Caco-2 (cell line): ENCODE results near the gene PPM1B. TPM values are rescaled to one million over a fixed set of nuclear protein-coding genes. Genes with fewer than 3 reads are reported as not detected.

ENCODE experiments used
- BruUV-seq: library from RNA; stranded (reverse); fragments of 400-500 nt; replicated peaks from 2 replicates; lab custom pipeline; 2021; lab: Mats Ljungman, UMichigan
- CTCF ChIA-PET: fragments of 300-600 bp; sonication (Branson Sonifier 250); formaldehyde crosslinking; loops from one replicate; lab custom pipeline; 2022; ENCODE audit warnings: antibody characterized with exemption; lab: Charles Lee
- POLR2A ChIA-PET: fragments of 300-600 bp; sonication (Branson Sonifier 250); formaldehyde crosslinking; loops from one replicate; lab custom pipeline; 2022; ENCODE audit warnings: antibody characterized with exemption; lab: Charles Lee
- DNase-seq, 2 experiments: peaks; one replicate each; pipeline versions ENCODE4 v3.0.0 to v3.0.0-alpha.2; 2020 to 2022
- H3K27me3 ChIP-seq: replicated peaks from 2 replicates; pipeline ENCODE4 v1.6.0; 2011; ENCODE audit warnings: low read length; ENCODE audit not compliant: control insufficient read depth, insufficient read depth
- H3K36me3 ChIP-seq: 2 replicates; pipeline ENCODE4 v1.5.1; 2011; ENCODE audit warnings: low read length; ENCODE audit not compliant: control insufficient read depth, insufficient read depth
- H3K4me1 ChIP-seq: fragments of 250-450 bp; sonication (Bioruptor Pico); 2 replicates; pipeline ENCODE4 v1.5.1; 2020; ENCODE audit warnings: mild to moderate bottlenecking
- H3K4me3 ChIP-seq: 2 replicates; pipeline ENCODE4 v1.5.1; 2011; ENCODE audit warnings: low read depth, mild to moderate bottlenecking, control low read depth, low read length
- H3K9me3 ChIP-seq: fragments of 250-450 bp; sonication (Bioruptor Pico); 2 replicates; pipeline ENCODE4 v1.5.1; 2020; ENCODE audit warnings: mild to moderate bottlenecking, moderate library complexity
- H3K27ac Mint-ChIP-seq: one replicate; pipeline ENCODE4 v1.8.0; 2022; ENCODE audit warnings: mixed read lengths; ENCODE audit not compliant: unreplicated experiment
- H3K27me3 Mint-ChIP-seq: one replicate; pipeline ENCODE4 v1.8.0; 2022; ENCODE audit warnings: mixed read lengths; ENCODE audit not compliant: insufficient read depth, unreplicated experiment
- H3K36me3 Mint-ChIP-seq: one replicate; pipeline ENCODE4 v1.8.0; 2022; ENCODE audit warnings: mild to moderate bottlenecking, mixed read lengths; ENCODE audit not compliant: insufficient read depth, unreplicated experiment
- H3K4me1 Mint-ChIP-seq: one replicate; pipeline ENCODE4 v1.8.0; 2022; ENCODE audit warnings: low read depth, mixed read lengths; ENCODE audit not compliant: unreplicated experiment
- H3K4me3 Mint-ChIP-seq: one replicate; pipeline ENCODE4 v1.8.0; 2022; ENCODE audit warnings: mild to moderate bottlenecking, moderate library complexity, mixed read lengths; ENCODE audit not compliant: unreplicated experiment
- H3K9me3 Mint-ChIP-seq: one replicate; pipeline ENCODE4 v1.8.0; 2022; ENCODE audit warnings: mixed read lengths; ENCODE audit not compliant: unreplicated experiment
- CTCF ChIP-seq, 2 experiments: fragments of 200-600 bp in 1 of 2; IDR thresholded peaks; 1 replicate in 1 of 2; 2 replicates in 1 of 2; pipeline versions ENCODE4 v1.5.1 to v1.8.0; 2011 to 2022; ENCODE audit warnings: antibody characterized with exemption in 1 of 2, control low read depth in 1 of 2, inconsistent platforms in 1 of 2, low read depth in 1 of 2, low read length in 1 of 2, mild to moderate bottlenecking in 1 of 2, moderate library complexity in 1 of 2; ENCODE audit not compliant: insufficient read depth in 1 of 2, severe bottlenecking in 1 of 2, unreplicated experiment in 1 of 2
- intact Hi-C: fragments of 100-400 bp; cut with micrococcal nuclease; formaldehyde crosslinking; loops from one replicate; pipeline ENCODE4 v1.10.0; 2022; ENCODE audit not compliant: unreplicated experiment
- total RNA-seq: library from RNA; stranded (reverse); gene quantifications from 2 replicates; pipeline ENCODE4 v1.2.3, GENCODE V29; 2022

The PPM1B gene
- total RNA-seq, 1 experiment from 2014 or later, result 82.9 TPM

DNA sequence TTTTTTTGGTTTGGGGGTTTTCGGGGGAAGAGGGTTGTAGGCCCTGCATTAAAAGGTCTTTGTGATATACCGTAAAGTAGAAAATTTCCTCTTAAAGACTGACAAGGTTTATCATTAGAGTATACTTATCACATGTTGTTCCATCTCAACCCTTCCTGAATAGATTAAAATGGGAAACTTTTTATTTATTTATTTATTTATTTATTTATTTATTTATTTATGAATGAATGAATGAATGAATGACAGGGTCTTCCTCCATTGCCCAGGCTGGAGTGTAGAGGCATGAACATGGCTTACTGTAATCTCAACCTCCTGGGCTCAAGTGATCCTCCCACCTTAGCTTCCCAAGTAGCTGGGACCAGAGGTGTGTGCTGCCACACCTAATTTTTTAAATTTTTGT lies 58.1 kb downstream of the PPM1B start:
- no peaks in the 10 kb centered on the region for H3K9me3 ChIP-seq
- no peak for TF ChIP-seq CTCF (IDR thresholded peaks at IDR 0.05; ENCODE audit: insufficient read depth in 1 of 2, low read depth in 1 of 2, low read length in 1 of 2, severe bottlenecking in 1 of 2, unreplicated experiment in 1 of 2)
- Mint-ChIP-seq H3K4me3 (no peak overlapping the region), H3K27ac (no peak overlapping the region), H3K36me3 (peaks cover 66% of the 10 kb centered on the region), H3K4me1 (no peaks in the 10 kb centered on the region), H3K27me3 (no peaks in the 10 kb centered on the region), H3K9me3 (no peaks in the 10 kb centered on the region)
- intact Hi-C loops, result no loop called here
- no peaks in the 10 kb centered on the region for H3K4me1 ChIP-seq
- no peak overlapping the region for H3K4me3 ChIP-seq
- no peaks in the 10 kb centered on the region for H3K27me3 ChIP-seq
- ChIA-PET CTCF (interaction anchor here (0.7 kb wide), 1 partner anchor 59 kb away, joined by 8 read pairs; no protein-coding TSS in a partner anchor), POLR2A (no interaction called here)
- no peak for DNase-seq
- H3K36me3 ChIP-seq, result no peaks in the 10 kb centered on the region
- BruUV-seq, result no TSS peak

GRCh38 chr2:44230378-44230777 lies 61.7 kb downstream of the PPM1B start:
- Histone ChIP-seq H3K4me1 (peaks cover 21% of the 10 kb centered on the region), H3K27me3 (no peaks in the 10 kb centered on the region), H3K4me3 (no peak overlapping the region), H3K36me3 (no peaks in the 10 kb centered on the region), H3K9me3 (no peaks in the 10 kb centered on the region)
- no peak for TF ChIP-seq CTCF (IDR thresholded peaks at IDR 0.05; ENCODE audit: insufficient read depth in 1 of 2, low read depth in 1 of 2, low read length in 1 of 2, severe bottlenecking in 1 of 2, unreplicated experiment in 1 of 2)
- ChIA-PET CTCF (no interaction called here), POLR2A (no interaction called here)
- Mint-ChIP-seq H3K9me3 (no peaks in the 10 kb centered on the region), H3K27me3 (no peaks in the 10 kb centered on the region), H3K4me3 (no peak overlapping the region), H3K27ac (no peak overlapping the region), H3K4me1 (no peaks in the 10 kb centered on the region), H3K36me3 (peaks cover 50% of the 10 kb centered on the region)
- intact Hi-C loops, result loop anchor here (5.0 kb wide), 1 partner anchor 63 kb away; the partner anchor contains the start of gene PPM1B
- DNase-seq, result no peak
- no TSS peak for BruUV-seq

- peak in 1 of 2 experiments; percentile 48 for DNase-seq
- Histone ChIP-seq H3K4me1 (peaks cover 21% of the 10 kb centered on the region), H3K27me3 (no peaks in the 10 kb centered on the region), H3K9me3 (no peaks in the 10 kb centered on the region), H3K36me3 (no peaks in the 10 kb centered on the region), H3K4me3 (no peak overlapping the region)
- H3K27ac Mint-ChIP-seq, result no peak overlapping the region
- CTCF ChIA-PET, result interaction anchor here (1.3 kb wide), 1 partner anchor 58 kb away, joined by 3 read pairs; no protein-coding TSS in a partner anchor
- peak overlapping the region; percentile 16 for H3K4me3 Mint-ChIP-seq
- H3K4me1 Mint-ChIP-seq, result peaks cover 4% of the 10 kb centered on the region
- TF ChIP-seq CTCF (IDR thresholded peaks at IDR 0.05; ENCODE audit: insufficient read depth in 1 of 2, low read depth in 1 of 2, low read length in 1 of 2, severe bottlenecking in 1 of 2, unreplicated experiment in 1 of 2), result no peak
- intact Hi-C loops, result loop anchor here (5.0 kb wide), 1 partner anchor 66 kb away; the partner anchor contains the start of gene PPM1B
- peaks cover 24% of the 10 kb centered on the region for H3K36me3 Mint-ChIP-seq
- no peaks in the 10 kb centered on the region for H3K9me3 Mint-ChIP-seq
- no peaks in the 10 kb centered on the region for H3K27me3 Mint-ChIP-seq
- BruUV-seq, result TSS peak; percentile 8
- POLR2A ChIA-PET, result no interaction called here
These were observed 64.9 kb downstream of the PPM1B start for GRCh38 chr2:44233450-44234128.
